ENCODE results near the gene SMTN. TPM values are rescaled to one million over a fixed set of nuclear protein-coding genes. Genes with fewer than 3 reads are reported as not detected.

SMTN gene
- total RNA-seq, 6 donors from 2014 or later = 26.1 to 104 (median 47.3) TPM

GRCh38 chr22:31090217-31091085, 9.3 kb downstream of the SMTN start:
- Histone ChIP-seq H3K9me3 (no peaks in the 10 kb centered on the region), H3K4me3 (no peak overlapping the region), H3K27me3 (no peaks in the 10 kb centered on the region), H3K4me1 (peaks cover 9 to 18% (median 13%) of the 10 kb centered on the region in 4 donors), H3K36me3 (peaks cover 2 to 83% (median 52%) of the 10 kb centered on the region in 4 donors), H3K27ac (peak overlapping the region in 2 of 4 donors; percentile 24 to 59)
- ATAC-seq (ENCODE audit: low FRiP score in 2 of 2) = no peak
- 89 to 92% methylated on average over 14 to 15 of the region's 15 CpGs for WGBS, 2 donors
- no peak for DNase-seq
- TF ChIP-seq EP300 (IDR thresholded peaks at IDR 0.05) (no peak), POLR2A (IDR thresholded peaks at IDR 0.05) (no peak), POLR2AphosphoS5 (IDR thresholded peaks at IDR 0.05) (no peak)
- TF ChIP-seq, protein P1, sequence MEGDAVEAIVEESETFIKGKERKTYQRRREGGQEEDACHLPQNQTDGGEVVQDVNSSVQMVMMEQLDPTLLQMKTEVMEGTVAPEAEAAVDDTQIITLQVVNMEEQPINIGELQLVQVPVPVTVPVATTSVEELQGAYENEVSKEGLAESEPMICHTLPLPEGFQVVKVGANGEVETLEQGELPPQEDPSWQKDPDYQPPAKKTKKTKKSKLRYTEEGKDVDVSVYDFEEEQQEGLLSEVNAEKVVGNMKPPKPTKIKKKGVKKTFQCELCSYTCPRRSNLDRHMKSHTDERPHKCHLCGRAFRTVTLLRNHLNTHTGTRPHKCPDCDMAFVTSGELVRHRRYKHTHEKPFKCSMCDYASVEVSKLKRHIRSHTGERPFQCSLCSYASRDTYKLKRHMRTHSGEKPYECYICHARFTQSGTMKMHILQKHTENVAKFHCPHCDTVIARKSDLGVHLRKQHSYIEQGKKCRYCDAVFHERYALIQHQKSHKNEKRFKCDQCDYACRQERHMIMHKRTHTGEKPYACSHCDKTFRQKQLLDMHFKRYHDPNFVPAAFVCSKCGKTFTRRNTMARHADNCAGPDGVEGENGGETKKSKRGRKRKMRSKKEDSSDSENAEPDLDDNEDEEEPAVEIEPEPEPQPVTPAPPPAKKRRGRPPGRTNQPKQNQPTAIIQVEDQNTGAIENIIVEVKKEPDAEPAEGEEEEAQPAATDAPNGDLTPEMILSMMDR (IDR thresholded peaks at IDR 0.05) = no peak

- Histone ChIP-seq H3K27me3 (no peaks in the 10 kb centered on the region), H3K4me3 (no peak overlapping the region), H3K27ac (peak overlapping the region in 3 of 4 donors; percentile 7 to 24 (median 16)), H3K4me1 (peaks cover 0 to 12% (median 5%) of the 10 kb centered on the region in 4 donors), H3K9me3 (no peaks in the 10 kb centered on the region), H3K36me3 (peaks cover 2 to 90% (median 57%) of the 10 kb centered on the region in 4 donors)
- DNase-seq (no peak), ATAC-seq (ENCODE audit: low FRiP score in 2 of 2) (no peak)
- 88 to 91% methylated on average over 10 to 26 of the region's 29 CpGs for WGBS, 2 donors
- TF ChIP-seq, protein P1 (IDR thresholded peaks at IDR 0.05) = no peak
- no peak for TF ChIP-seq POLR2AphosphoS5 (IDR thresholded peaks at IDR 0.05)
- no peak for TF ChIP-seq EP300 (IDR thresholded peaks at IDR 0.05)
- no peak for TF ChIP-seq POLR2A (IDR thresholded peaks at IDR 0.05)
Measured at GRCh38 chr22:31091106-31091975, 10.2 kb downstream of the SMTN start.

DNA sequence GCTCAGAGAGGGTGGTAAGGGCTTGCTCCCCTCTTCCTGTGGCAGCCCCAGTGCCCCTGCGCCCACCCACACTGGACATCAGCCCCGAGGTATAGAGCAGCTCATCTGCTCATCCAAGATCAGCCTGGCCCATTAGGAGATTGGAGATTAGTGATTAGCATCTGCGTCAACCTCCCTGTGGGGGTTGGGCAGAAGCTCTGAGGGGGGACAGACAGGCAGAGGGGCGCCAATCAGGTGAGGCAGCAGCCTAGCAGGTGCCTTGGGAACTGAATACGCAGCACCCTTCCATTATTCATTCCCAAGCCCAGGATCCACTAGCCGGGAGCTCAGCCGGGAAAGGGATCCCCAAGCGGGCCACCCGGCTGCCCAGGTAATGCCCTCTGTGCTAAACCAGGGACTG, 11.0 kb downstream of the SMTN start:
- ATAC-seq (ENCODE audit: low FRiP score in 2 of 2) = no peak
- H3K27me3 ChIP-seq = no peaks in the 10 kb centered on the region
- 96 to 100% methylated on average over 4 to 6 of the region's 9 CpGs for WGBS, 2 donors

DNA sequence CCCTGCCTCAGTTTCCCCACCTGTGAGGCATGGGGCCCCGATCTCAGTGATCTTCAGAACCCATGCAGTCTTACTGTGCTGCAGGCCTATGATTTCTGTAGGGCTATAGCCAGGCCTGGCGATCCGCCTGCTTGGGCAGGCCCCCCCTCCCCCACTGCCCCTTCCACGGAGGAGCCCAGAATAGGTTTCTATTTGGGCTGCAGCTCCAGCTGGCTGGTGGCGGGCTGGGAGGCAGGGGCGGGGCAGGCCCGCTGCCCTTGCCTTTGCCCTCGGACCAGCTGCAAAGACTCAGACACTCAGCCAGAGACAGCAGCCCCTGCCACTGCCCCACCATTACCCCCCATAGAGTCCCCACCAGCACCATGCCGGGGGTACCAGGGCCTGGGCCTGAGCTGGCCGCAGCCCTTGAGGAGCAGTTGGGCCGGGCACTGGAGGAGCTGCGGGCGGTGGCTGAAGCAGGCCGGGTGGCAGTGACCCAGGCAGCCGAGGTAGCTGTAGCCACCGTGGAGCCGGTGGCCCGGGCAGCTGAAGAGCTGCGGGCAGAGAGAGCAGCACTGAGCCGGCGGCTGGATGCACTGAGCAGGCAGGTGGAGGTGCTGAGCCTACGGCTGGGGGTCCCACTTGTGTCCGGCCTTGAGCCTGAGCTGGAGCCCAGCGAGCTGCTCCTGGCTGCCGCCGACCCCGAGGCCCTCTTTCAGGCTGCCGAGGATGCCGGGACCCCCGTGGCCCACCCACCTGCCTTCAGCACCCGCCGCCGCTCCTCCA, 12.2 kb downstream of the SMTN start:
- Histone ChIP-seq H3K4me3 (no peak overlapping the region), H3K9me3 (no peaks in the 10 kb centered on the region), H3K4me1 (peaks cover 0 to 5% (median 3%) of the 10 kb centered on the region in 4 donors), H3K27ac (peak overlapping the region in 2 of 4 donors; percentile 27 to 50), H3K27me3 (no peaks in the 10 kb centered on the region), H3K36me3 (peaks cover 2 to 98% (median 65%) of the 10 kb centered on the region in 4 donors)
- TF ChIP-seq POLR2AphosphoS5 (IDR thresholded peaks at IDR 0.05) = no peak
- TF ChIP-seq, protein P1 (IDR thresholded peaks at IDR 0.05) = no peak
- TF ChIP-seq POLR2A (IDR thresholded peaks at IDR 0.05) = no peak
- TF ChIP-seq EP300 (IDR thresholded peaks at IDR 0.05) = no peak
- no peak for ATAC-seq (ENCODE audit: low FRiP score in 2 of 2)
- peak in 1 of 2 donors; percentile 81 for DNase-seq
- WGBS, 2 donors = 93 to 96% methylated on average over 13 to 29 of the region's 33 CpGs

More for the DNA sequence above, 11.0 kb downstream of the SMTN start:
- Histone ChIP-seq H3K9me3 (no peaks in the 10 kb centered on the region), H3K4me3 (no peak overlapping the region), H3K36me3 (peaks cover 2 to 98% (median 65%) of the 10 kb centered on the region in 4 donors), H3K4me1 (peaks cover 0 to 5% (median 3%) of the 10 kb centered on the region in 4 donors), H3K27ac (peak overlapping the region in 2 of 4 donors; percentile 34 to 50)
- TF ChIP-seq, protein P1 (IDR thresholded peaks at IDR 0.05) = no peak
- TF ChIP-seq POLR2A (IDR thresholded peaks at IDR 0.05) = no peak
- no peak for TF ChIP-seq EP300 (IDR thresholded peaks at IDR 0.05)
- TF ChIP-seq POLR2AphosphoS5 (IDR thresholded peaks at IDR 0.05) = no peak
- no peak for DNase-seq

All from upper lobe of left lung (tissue), 6 donors.